PC-3 (cell line): Measurements from ENCODE around the gene SLC39A1.

Experiments used
- CTCF ChIP-seq: fragments of 300-600 bp; sonication (generic); conservative IDR thresholded peaks from 2 replicates; pipeline ENCODE4 v1.5.1; 2017; ENCODE audit warnings: antibody characterized with exemption, low read depth, mild to moderate bottlenecking, low read length
- EZH2 ChIP-seq: fragments of 300-600 bp; sonication (generic); IDR thresholded peaks from one replicate; pipeline ENCODE4 v1.6.1; 2017; ENCODE audit warnings: antibody characterized with exemption, mild to moderate bottlenecking, low read length; ENCODE audit not compliant: unreplicated experiment
- EZH2phosphoT487 ChIP-seq: fragments of 300-600 bp; sonication (generic); IDR thresholded peaks from 2 replicates; pipeline ENCODE4 v1.6.1; 2018; ENCODE audit warnings: mild to moderate bottlenecking, antibody characterized with exemption, low read length, borderline replicate concordance

GRCh38 chr1:153942766-153943549, 20.4 kb downstream of the SLC39A1 start:
- TF ChIP-seq CTCF (no peak), EZH2phosphoT487 (no peak), EZH2 (no peak)
